ENCODE measurements around the gene ROPN1B. TPM values are rescaled to one million over a fixed set of nuclear protein-coding genes. Genes with fewer than 3 reads are reported as not detected.
"Not testable (repeated sequence)": the region's sequence is repeated elsewhere in the genome, so short reads cannot be mapped to it uniquely, and the experiment has no call there.

The ROPN1B gene
- total RNA-seq (2014; rRNA removed; shearing (Covaris generic)), result 38.5 and 41.5 TPM in 2 replicates
- polyA plus RNA-seq (2015; cell fraction: cytosol; rRNA removed), result 13.9 and 17.4 TPM in 2 replicates
- polyA plus RNA-seq (2015; cell fraction: nucleus; rRNA removed), result 6.5 and 8.0 TPM in 2 replicates

DNA sequence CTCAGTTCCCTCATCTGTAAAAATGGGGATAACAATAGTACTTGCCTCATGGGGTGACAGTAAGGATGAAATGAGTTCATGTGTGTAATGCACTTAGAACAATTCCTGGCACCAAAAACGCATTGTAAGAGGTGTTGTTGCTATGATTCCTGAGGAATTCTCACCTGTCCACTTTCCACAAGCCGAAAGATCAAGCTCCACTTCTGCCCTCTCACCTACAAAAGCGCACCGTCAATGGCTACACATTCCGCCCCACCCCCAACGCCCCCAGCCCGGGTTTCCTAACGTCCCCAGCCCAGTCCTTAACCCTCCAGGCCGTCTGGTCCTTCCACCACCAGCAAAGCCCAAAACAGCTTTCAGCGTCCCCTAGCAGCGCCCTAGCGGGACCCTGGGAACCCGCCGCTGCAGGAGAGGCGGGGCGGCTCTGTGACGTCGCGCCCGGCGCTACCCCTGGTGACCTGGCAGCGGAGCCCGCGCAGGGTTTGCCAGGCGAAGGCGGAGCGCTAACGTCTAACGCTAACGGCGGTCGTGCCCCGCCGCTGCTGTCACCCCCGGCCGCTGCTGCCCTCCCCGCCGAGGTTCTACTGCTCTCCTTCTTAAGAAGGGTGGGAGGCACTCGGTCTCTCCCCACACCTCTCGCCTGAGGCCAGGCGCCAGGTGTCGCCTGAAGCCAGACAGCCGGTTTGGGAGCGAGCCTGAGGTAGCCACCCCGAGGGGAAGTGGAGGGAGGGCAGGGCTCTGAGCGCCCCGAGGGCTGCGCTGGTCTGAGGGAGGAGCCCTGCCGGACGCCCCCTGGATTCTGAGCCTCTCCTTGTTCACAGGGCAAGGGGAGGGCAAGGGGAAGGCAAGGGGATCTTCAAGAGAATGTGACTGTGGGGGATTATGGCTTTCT, at the start of gene ROPN1B:
ROPN1B (plus strand) TSS at position 478 of the 892 bp plus-strand sequence. CDS start 2,877 bp downstream, outside the sequence.
- DNase-seq (ENCODE audit: low read depth, low spot score); in situ Hi-C loops (cut with HindIII; ENCODE audit: low pct_unique_long_range_greater_than_20kb, low sequenced_read_pairs): not testable (repeated sequence)

DNA sequence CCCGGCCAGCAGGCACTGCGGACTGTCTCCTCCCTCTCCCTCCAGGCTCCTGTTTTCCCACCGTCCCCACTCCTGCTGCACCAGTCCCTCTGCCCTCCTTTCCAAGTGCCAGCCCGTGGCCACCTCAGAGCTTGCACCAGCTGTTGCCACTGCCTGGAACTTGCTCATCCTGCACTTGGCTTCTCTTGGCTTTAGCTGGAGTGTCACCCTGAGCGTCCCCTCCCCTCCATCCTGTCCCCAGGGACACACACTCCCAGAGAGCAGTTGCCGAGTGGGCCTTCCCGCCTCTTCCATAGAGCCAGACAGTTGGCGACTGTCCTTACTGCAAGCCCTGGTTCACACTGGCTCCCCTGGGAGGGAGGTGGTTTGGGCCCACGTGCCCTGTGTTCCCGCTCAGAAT, 48.8 kb upstream of the ROPN1B start:
- DNase-seq (ENCODE audit: low read depth, low spot score); in situ Hi-C loops (cut with HindIII; ENCODE audit: low pct_unique_long_range_greater_than_20kb, low sequenced_read_pairs): not testable (repeated sequence)

DNA sequence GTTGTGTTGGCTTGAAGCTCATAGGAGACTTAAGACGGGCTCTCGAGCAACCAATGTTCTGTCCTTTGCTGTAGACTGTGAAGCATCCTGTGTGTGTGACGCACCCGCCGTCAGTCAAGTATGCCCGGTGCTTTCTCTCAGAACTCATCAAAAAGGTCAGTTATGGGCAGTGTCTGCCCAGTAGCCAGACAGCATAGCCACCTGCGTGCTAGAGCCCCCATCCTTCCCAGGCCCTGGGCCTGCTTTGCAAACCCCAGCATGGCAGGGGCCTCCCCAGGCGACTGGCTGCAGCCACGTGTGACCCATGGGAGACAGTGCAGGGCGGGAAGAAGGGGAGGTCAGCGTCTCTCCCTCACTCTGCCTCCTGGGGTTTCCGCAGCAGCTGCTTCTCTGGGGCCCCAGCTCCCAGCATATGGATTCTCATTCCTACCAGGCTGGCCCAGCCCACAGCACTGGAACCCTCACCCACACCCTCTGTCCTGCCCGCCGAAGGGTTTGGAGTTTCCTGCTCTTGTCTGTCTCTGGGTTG, 48.2 kb upstream of the ROPN1B start:
- in situ Hi-C loops (cut with HindIII; ENCODE audit: low pct_unique_long_range_greater_than_20kb, low sequenced_read_pairs); DNase-seq (ENCODE audit: low read depth, low spot score): not testable (repeated sequence)

GRCh38 chr3:125921712-125922111, 47.3 kb upstream of the ROPN1B start:
- peak; percentile 81 for DNase-seq (ENCODE audit: low read depth, low spot score)
- in situ Hi-C loops (cut with HindIII; ENCODE audit: low pct_unique_long_range_greater_than_20kb, low sequenced_read_pairs), result not testable (repeated sequence)

- DNase-seq (ENCODE audit: low read depth, low spot score); in situ Hi-C loops (cut with HindIII; ENCODE audit: low pct_unique_long_range_greater_than_20kb, low sequenced_read_pairs): not testable (repeated sequence)
Observed at GRCh38 chr3:125923324-125924115, 45.5 kb upstream of the ROPN1B start.

DNA sequence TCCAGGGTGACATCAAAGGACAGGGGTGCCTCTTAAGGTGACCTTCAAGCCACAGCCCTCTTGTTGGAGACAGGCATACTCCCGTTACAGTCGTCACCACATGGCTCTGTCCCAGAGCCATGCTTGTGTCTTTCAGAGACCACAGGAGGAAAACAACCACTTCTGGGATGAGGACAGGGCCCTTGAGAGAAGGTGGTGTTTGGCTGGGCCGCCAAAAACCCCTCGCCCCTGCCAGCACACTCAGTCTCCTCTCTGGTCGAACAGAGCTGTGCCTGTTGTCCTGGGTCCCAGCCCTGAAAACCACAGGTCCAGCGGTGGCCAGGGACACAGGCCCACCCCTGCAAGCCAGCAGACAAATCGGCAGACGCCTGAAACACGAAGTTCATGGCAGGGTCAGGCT, 44.7 kb upstream of the ROPN1B start:
- DNase-seq (ENCODE audit: low read depth, low spot score); in situ Hi-C loops (cut with HindIII; ENCODE audit: low pct_unique_long_range_greater_than_20kb, low sequenced_read_pairs): not testable (repeated sequence)

DNA sequence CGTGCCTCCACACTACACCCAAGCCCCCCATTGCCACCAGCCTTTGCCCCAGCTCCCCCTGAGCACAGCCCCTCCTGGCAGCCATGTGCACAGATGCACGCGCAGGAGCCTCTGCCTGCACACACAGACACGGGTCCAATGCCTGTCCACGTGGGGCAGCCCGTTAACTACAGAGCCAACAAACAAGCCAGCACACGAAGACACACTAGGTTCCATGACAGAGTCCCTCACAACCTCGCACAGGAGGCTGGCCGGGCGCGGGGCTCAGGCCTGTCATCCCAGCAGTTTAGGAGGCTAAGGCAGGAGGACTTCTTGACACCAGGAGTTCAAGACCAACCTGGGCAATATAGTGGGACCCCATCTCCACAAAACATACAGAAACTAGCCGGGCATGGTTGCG, 43.3 kb upstream of the ROPN1B start:
- in situ Hi-C loops (cut with HindIII; ENCODE audit: low pct_unique_long_range_greater_than_20kb, low sequenced_read_pairs); DNase-seq (ENCODE audit: low read depth, low spot score): not testable (repeated sequence)

GRCh38 chr3:125928771-125929545, 40.0 kb upstream of the ROPN1B start:
- in situ Hi-C loops (cut with HindIII; ENCODE audit: low pct_unique_long_range_greater_than_20kb, low sequenced_read_pairs), result not testable (repeated sequence)
- peak; percentile 65 for DNase-seq (ENCODE audit: low read depth, low spot score)

DNA sequence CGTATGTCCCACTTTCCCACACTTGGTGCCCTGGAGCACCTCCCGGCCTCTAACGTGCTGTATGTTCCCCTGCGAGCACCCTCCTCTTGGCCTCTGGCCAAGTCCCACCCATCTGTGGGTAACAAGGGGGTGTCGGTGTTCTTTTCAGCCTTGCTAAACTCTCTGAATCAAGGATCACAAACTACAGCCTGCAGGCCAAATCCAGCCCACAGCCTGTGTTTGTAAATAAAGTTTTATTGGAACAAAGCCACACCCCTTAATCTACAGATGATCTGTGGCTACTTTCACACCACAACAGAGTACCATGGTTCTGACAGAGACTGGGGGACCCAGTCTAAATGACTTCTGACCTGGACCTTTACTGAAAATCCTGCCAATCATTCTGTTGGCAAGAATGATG, 39.2 kb upstream of the ROPN1B start:
- in situ Hi-C loops (cut with HindIII; ENCODE audit: low pct_unique_long_range_greater_than_20kb, low sequenced_read_pairs); DNase-seq (ENCODE audit: low read depth, low spot score): not testable (repeated sequence)

DNA sequence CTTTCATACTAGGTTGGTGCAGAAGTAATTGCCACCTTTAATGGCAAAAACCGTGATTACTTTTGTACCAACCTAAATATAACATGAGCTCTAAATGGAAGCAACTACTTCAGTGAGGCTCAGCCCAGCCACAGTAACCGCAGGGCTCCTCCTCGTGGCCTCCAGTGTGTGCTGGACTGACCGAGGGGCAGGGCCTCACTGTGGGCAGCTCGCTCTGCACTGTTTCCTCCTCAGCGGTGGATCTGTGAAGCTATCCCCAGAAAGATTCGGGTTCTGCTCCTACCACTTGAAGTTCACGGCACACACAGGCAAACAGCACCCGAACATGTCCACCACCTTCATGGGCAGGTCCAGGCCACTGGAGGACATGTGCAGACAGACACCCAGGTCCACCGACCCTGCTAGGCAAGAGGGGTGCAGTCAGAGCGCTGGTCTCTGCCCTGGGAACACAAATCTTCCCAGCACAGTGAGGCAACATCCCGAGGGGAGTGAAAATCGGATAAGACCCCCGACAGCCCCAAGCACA, 37.6 kb upstream of the ROPN1B start:
- in situ Hi-C loops (cut with HindIII; ENCODE audit: low pct_unique_long_range_greater_than_20kb, low sequenced_read_pairs); DNase-seq (ENCODE audit: low read depth, low spot score): not testable (repeated sequence)

DNA sequence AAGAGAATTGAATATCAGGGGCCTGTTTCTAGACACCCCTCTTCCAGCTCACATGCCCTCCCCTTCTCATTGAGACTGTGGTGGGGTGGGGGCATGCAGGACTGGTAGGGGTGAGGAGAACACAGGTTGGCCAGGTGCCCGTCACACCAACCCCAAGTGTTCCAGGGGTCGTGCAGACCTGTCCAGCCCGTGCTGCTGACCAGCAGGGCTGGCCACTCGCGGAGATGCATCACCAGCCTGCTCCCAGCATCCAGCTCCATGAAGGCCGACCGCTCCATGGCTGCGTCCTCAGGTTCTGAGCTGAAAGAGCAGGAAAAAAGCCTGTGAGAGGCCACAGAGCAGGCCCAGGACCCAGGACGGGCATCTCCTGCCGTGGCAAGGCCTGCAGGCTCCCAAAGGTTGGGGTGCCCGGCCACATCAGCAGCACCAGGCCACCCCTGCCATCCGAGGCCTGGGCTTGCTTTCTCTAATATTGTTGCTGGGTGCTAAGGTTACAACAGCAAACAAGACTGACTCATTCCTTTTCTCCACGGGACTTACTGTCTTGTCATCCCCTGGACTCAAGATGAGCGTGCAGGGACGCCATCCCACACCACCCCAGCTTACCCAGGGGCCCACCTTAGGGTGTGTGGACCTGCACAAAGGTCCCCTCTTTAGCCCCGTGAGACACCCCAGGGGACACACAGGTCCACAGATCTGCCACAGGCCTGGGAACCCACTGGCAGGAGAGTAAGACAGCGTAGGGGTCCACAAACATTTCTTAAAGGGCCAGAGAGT, 35.4 kb upstream of the ROPN1B start:
- in situ Hi-C loops (cut with HindIII; ENCODE audit: low pct_unique_long_range_greater_than_20kb, low sequenced_read_pairs); DNase-seq (ENCODE audit: low read depth, low spot score): not testable (repeated sequence)

GRCh38 chr3:125935252-125935874, 33.6 kb upstream of the ROPN1B start:
- DNase-seq (ENCODE audit: low read depth, low spot score); in situ Hi-C loops (cut with HindIII; ENCODE audit: low pct_unique_long_range_greater_than_20kb, low sequenced_read_pairs): not testable (repeated sequence)

DNA sequence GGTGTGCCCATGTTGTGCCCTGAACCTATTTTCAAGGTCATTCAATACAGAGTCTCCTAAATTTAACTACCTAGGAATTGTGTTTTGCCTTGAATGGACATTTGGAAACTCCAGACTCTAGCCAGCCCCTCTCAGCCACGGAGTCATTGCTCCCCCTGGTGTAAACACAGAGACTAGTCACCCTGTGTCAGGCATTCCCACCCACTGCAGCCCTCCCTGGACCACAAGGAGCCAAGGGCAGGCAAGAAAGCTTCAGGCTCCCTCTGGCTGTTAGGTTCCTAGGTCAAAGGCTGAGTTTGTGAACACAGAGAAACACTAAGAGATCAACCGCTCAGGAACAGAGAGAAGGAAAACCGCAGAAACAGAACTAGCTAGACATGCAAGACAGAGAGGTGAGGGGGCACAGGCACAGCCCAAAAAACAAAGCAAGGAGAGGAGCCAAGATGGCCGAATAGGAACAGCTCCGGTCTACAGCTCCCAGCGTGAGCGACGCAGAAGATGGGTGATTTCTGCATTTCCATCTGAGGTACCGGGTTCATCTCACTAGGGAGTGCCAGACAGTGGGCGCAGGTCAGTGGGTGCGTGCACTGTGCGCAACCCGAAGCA, 32.7 kb upstream of the ROPN1B start:
- DNase-seq (ENCODE audit: low read depth, low spot score), result peak; percentile 52
- in situ Hi-C loops (cut with HindIII; ENCODE audit: low pct_unique_long_range_greater_than_20kb, low sequenced_read_pairs), result not testable (repeated sequence)

GRCh38 chr3:125936891-125937290, 32.1 kb upstream of the ROPN1B start:
- in situ Hi-C loops (cut with HindIII; ENCODE audit: low pct_unique_long_range_greater_than_20kb, low sequenced_read_pairs); DNase-seq (ENCODE audit: low read depth, low spot score): not testable (repeated sequence)

DNA sequence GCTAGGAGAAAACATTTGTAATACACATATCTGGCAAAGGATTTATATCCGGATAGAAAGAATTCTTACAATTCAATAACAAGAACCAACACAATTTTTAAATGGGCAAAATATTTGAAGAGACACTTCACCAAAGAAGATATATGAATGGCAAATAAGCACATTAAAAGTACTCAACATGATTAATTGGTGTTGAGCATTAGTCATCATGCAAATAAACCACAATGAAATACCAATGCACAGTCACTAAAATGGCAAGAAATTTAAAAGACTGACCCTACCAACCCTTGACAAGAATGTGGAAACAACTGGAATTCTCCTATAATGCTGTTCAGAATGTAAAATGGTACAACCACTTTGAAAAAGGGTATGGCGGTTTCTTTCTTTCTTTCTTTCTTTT, 21.2 kb upstream of the ROPN1B start:
- in situ Hi-C loops (cut with HindIII; ENCODE audit: low pct_unique_long_range_greater_than_20kb, low sequenced_read_pairs); DNase-seq (ENCODE audit: low read depth, low spot score): not testable (repeated sequence)

Measured in SK-MEL-5 (cell line).